Gastrocnemius medialis (tissue), 4 donors: Measurements from ENCODE around the gene ARMC3. TPM values are rescaled to one million over a fixed set of nuclear protein-coding genes. Genes with fewer than 3 reads are reported as not detected.

Experiments used
- ATAC-seq, 2 donors: fragments of 150-250 bp; one replicate each; pipeline ENCODE4 v1.9.1; 2016
- DNase-seq, 2 donors: peaks; one replicate each; pipeline ENCODE4 v3.0.0-alpha.2; 2019
- H3K27ac ChIP-seq, 4 donors: fragments of 200-600 bp; sonication (generic); 1 replicate in 1 of 4; 2 replicates in 3 of 4; pipeline ENCODE4 v1.5.1; 2016 to 2018; ENCODE audit warnings: mild to moderate bottlenecking in 2 of 4, moderate library complexity in 1 of 4
- H3K27me3 ChIP-seq, 3 donors: fragments of 200-600 bp; sonication (generic) in 2 of 3; 1 replicate in 1 of 3; 2 replicates in 2 of 3; pipeline versions ENCODE4 v1.5.1 to v1.6.0; 2016 to 2019; ENCODE audit warnings: mild to moderate bottlenecking in 1 of 3, moderate library complexity in 1 of 3
- H3K36me3 ChIP-seq, 2 donors: fragments of 200-600 bp; sonication (generic) in 1 of 2; one replicate each; pipeline ENCODE4 v1.5.1; 2017 to 2018
- H3K4me1 ChIP-seq, 2 donors: fragments of 200-600 bp; sonication (generic) in 1 of 2; one replicate each; pipeline ENCODE4 v1.5.1; 2016 to 2017; ENCODE audit warnings: mild to moderate bottlenecking in 2 of 2
- H3K4me3 ChIP-seq, 4 donors: fragments of 200-600 bp; sonication (generic) in 3 of 4; 1 replicate in 1 of 4; 2 replicates in 3 of 4; pipeline ENCODE4 v1.5.1; 2016 to 2019; ENCODE audit warnings: mild to moderate bottlenecking in 2 of 4
- H3K9me3 ChIP-seq, 3 donors: fragments of 200-600 bp; sonication (generic) in 2 of 3; 1 replicate in 1 of 3; 2 replicates in 2 of 3; pipeline ENCODE4 v1.5.1; 2016 to 2019
- CTCF ChIP-seq, 5 experiments: fragments of 450-650 bp in 3 of 5; fragments of 200-600 bp in 2 of 5; sonication (generic) in 2 of 5; IDR thresholded peaks in 4 of 5; conservative IDR thresholded peaks in 1 of 5; 1 replicate in 4 of 5; 2 replicates in 1 of 5; pipeline ENCODE4 v1.5.1; 2016 to 2019; ENCODE audit warnings: antibody characterized with exemption in 5 of 5, mild to moderate bottlenecking in 3 of 5, moderate library complexity in 3 of 5
- POLR2A ChIP-seq, 2 donors: fragments of 450-650 bp; IDR thresholded peaks; one replicate each; pipeline ENCODE4 v1.6.1; 2017; ENCODE audit warnings: antibody characterized with exemption in 2 of 2, mild to moderate bottlenecking in 2 of 2, moderate library complexity in 2 of 2
- in situ Hi-C, 4 donors: fragments of 200-750 bp; cut with MboI; loops; one replicate each; pipeline versions ENCODE4 v1.15.0 to v1.8.0; 2017; ENCODE audit warnings: low sequenced_read_pairs in 4 of 4
- intact Hi-C: fragments of 100-400 bp; cut with DNase I; formaldehyde crosslinking; loops from one replicate; pipeline ENCODE4 v1.15.1; 2023; ENCODE audit warnings: low total_unique reads
- total RNA-seq, 4 donors: library from RNA; depleted of rRNA; stranded (reverse); fragments of >200 nt; gene quantifications; one replicate each; pipeline versions ENCODE4 v1.1.0 to v1.2.3, GENCODE V29; 2016

ARMC3 gene
- total RNA-seq, 4 donors from 2014 or later = not detected

GRCh38 chr10:22998091-22998490, 70.2 kb downstream of the ARMC3 start:
- Histone ChIP-seq H3K4me3 (no peak overlapping the region), H3K36me3 (no peaks in the 10 kb centered on the region), H3K4me1 (no peaks in the 10 kb centered on the region), H3K27ac (no peak overlapping the region), H3K9me3 (no peaks in the 10 kb centered on the region), H3K27me3 (peaks cover 0 to 8% (median 0%) of the 10 kb centered on the region in 3 donors)
- no peak for TF ChIP-seq CTCF (IDR thresholded peaks at IDR 0.05 in 4 of 5, conservative IDR thresholded peaks at IDR 0.05 in 1 of 5)
- no peak for TF ChIP-seq POLR2A (IDR thresholded peaks at IDR 0.05)
- intact Hi-C loops = no loop called here
- ATAC-seq (no peak), DNase-seq (no peak)
- in situ Hi-C loops = loop anchor here (25.0 kb wide), 4 partner anchors 411 to 1511 kb away; no protein-coding TSS in a partner anchor

GRCh38 chr10:22999942-23000341, 72.1 kb downstream of the ARMC3 start:
- ATAC-seq = no peak
- H3K27me3 ChIP-seq = peaks cover 0 to 8% (median 2%) of the 10 kb centered on the region in 3 donors
- no peaks in the 10 kb centered on the region for H3K36me3 ChIP-seq
- in situ Hi-C loops = loop anchor here (25.0 kb wide), 4 partner anchors 413 to 1513 kb away; no protein-coding TSS in a partner anchor
- H3K9me3 ChIP-seq = no peaks in the 10 kb centered on the region
- intact Hi-C loops = no loop called here
- no peak overlapping the region for H3K4me3 ChIP-seq
- no peak for TF ChIP-seq POLR2A (IDR thresholded peaks at IDR 0.05)
- no peak for TF ChIP-seq CTCF (IDR thresholded peaks at IDR 0.05 in 4 of 5, conservative IDR thresholded peaks at IDR 0.05 in 1 of 5)
- H3K4me1 ChIP-seq = no peaks in the 10 kb centered on the region
- H3K27ac ChIP-seq = no peak overlapping the region
- no peak for DNase-seq

GRCh38 chr10:23001901-23002516, 74.2 kb downstream of the ARMC3 start:
- ATAC-seq = no peak
- no peak overlapping the region for H3K4me3 ChIP-seq
- TF ChIP-seq CTCF (IDR thresholded peaks at IDR 0.05 in 4 of 5, conservative IDR thresholded peaks at IDR 0.05 in 1 of 5) (no peak), POLR2A (IDR thresholded peaks at IDR 0.05) (no peak)
- no peaks in the 10 kb centered on the region for H3K36me3 ChIP-seq
- no peaks in the 10 kb centered on the region for H3K9me3 ChIP-seq
- peaks cover 0 to 8% (median 2%) of the 10 kb centered on the region in 3 donors for H3K27me3 ChIP-seq
- in situ Hi-C loops (no loop called here), intact Hi-C loops (no loop called here)
- no peak overlapping the region for H3K27ac ChIP-seq
- no peak for DNase-seq
- H3K4me1 ChIP-seq = no peaks in the 10 kb centered on the region

- H3K9me3 ChIP-seq = no peaks in the 10 kb centered on the region
These were observed 77.3 kb downstream of the ARMC3 start for GRCh38 chr10:23005150-23005549.

More at GRCh38 chr10:23005150-23005549, 77.3 kb downstream of the ARMC3 start:
- DNase-seq (no peak), ATAC-seq (no peak)
- in situ Hi-C loops (no loop called here), intact Hi-C loops (no loop called here)
- Histone ChIP-seq H3K4me3 (no peak overlapping the region), H3K36me3 (no peaks in the 10 kb centered on the region), H3K27me3 (peaks cover 0 to 2% (median under 1%) of the 10 kb centered on the region in 3 donors), H3K4me1 (no peaks in the 10 kb centered on the region), H3K27ac (no peak overlapping the region)
- TF ChIP-seq CTCF (IDR thresholded peaks at IDR 0.05 in 4 of 5, conservative IDR thresholded peaks at IDR 0.05 in 1 of 5) (no peak), POLR2A (IDR thresholded peaks at IDR 0.05) (no peak)
